ENCODE results near the gene CEACAM5.

CEACAM5 gene

DNA sequence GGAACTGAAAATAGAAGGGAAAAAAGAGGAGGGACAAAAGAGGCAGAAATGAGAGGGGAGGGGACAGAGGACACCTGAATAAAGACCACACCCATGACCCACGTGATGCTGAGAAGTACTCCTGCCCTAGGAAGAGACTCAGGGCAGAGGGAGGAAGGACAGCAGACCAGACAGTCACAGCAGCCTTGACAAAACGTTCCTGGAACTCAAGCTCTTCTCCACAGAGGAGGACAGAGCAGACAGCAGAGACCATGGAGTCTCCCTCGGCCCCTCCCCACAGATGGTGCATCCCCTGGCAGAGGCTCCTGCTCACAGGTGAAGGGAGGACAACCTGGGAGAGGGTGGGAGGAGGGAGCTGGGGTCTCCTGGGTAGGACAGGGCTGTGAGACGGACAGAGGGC is at the start of gene CEACAM5:
Gene CEACAM5 (plus strand): TSS at position 146 of the 400 bp plus-strand sequence. CDS start 106 bp downstream, at position 252.
- no peak for DNase-seq

DNA sequence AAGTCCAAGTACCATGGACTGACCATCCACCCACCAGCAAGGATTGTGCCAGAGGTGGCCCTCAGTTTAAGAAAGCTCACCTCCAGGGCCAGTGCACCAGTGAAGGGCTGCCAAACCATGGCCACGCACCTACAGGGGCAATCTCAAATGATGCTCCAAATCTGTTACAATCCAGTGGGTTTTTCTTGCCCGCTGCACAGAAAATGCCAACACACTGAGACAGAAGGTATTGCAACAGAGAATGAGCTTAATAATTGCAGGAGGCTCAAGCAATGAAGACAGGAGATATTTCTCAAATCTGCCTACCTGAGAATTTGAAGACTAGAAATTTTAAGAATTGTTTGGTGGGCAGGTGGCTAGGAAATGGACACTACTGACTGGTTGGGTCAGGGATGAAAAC is 42.4 kb upstream of the CEACAM5 start:
- DNase-seq = no peak

GRCh38 chr19:41668315-41668714 is 40.1 kb upstream of the CEACAM5 start:
- DNase-seq = no peak

GRCh38 chr19:41670755-41671154 is 37.7 kb upstream of the CEACAM5 start:
- DNase-seq = no peak

- DNase-seq = no peak
Measured at GRCh38 chr19:41671486-41671885, 36.9 kb upstream of the CEACAM5 start.

GRCh38 chr19:41682437-41682836 is 26.0 kb upstream of the CEACAM5 start:
- no peak for DNase-seq

GRCh38 chr19:41687419-41687818 is 21.0 kb upstream of the CEACAM5 start:
- no peak for DNase-seq

DNA sequence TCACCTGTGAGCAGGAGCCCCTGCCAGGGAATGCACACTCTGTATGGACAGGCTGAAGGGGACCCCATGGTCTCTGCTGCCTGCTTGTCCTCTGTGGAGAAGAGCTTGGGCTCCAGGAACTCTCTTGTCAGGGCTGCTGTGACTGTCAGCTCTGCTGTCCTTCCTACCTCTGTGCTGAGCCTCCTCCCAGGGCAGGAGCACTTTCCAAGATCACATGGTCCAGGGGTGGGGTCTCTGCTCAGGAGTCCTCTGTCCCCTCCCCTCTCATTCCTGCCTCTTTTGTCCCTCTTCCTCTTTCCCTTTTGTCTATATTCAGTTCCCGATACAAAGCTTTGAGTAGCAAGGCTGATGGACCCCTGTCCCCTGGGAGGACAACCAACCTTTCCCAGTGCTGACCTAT is 20.3 kb upstream of the CEACAM5 start, which contains the start of gene CEACAM7:
Gene CEACAM7 (minus strand): TSS at position 173 of the 400 bp plus-strand sequence. CDS start 105 bp downstream, at position 68.
- no peak for DNase-seq

DNA sequence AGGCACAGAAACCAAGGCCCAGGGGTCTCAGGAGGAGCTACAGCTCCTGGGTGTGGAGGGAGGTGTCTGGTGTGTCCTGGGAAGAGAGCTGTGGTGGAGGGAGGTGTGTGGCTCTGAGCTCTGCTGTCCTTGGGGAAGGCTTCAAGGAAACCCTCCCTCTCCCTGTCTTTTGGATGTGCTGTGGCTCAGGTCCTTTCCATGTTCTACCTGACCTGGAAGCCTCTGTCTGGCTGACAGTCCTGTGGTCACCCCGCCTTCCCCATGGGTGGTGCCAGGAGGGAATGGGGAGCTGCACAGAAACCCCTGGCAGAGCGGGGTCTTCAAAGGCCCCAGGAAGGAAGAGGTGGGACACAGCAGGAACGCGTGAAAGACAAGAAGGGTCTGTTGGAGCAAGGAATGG is 19.7 kb upstream of the CEACAM5 start:
- no peak for DNase-seq

DNA sequence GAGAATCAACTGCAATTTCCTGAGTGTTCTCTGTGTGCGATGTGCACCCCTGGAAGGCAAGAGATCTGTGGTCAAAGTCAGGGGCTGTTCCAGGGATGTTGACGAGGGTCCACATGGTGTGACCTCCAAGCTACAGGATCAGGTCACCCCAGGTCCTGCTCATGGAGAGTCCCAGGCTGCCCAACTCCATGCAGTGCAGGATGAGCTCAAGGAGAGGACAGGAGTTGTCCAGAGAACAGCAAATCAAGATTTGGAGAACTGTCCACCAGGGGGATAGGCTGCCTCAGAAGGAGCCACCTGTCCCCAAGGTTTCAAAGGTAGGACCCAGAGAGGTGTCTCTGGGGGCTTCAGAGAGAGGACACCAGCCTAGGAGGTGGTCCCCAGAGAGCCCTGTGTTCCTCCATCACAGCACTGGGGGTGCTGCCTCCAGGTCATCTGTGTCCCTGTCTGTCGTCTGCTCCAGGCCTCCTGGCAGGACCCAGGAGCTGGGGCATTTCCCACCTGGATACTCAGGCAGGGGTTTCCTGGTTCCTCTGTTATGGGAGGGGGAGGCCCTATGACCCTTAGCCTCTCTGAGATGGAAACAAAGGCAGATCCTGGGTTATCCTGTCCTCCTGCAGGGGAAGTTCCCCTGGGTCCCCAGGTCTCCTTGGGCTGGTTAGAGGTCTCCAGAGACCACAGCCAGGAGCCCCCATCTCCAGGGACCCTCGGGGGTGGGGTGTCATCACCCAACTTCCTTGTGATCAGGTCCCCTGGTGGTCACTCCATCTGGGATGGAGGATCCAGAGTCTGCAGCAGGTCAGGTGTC is 18.2 kb upstream of the CEACAM5 start:
- DNase-seq = no peak

GRCh38 chr19:41690801-41691065 is 17.7 kb upstream of the CEACAM5 start:
- no peak for DNase-seq

DNA sequence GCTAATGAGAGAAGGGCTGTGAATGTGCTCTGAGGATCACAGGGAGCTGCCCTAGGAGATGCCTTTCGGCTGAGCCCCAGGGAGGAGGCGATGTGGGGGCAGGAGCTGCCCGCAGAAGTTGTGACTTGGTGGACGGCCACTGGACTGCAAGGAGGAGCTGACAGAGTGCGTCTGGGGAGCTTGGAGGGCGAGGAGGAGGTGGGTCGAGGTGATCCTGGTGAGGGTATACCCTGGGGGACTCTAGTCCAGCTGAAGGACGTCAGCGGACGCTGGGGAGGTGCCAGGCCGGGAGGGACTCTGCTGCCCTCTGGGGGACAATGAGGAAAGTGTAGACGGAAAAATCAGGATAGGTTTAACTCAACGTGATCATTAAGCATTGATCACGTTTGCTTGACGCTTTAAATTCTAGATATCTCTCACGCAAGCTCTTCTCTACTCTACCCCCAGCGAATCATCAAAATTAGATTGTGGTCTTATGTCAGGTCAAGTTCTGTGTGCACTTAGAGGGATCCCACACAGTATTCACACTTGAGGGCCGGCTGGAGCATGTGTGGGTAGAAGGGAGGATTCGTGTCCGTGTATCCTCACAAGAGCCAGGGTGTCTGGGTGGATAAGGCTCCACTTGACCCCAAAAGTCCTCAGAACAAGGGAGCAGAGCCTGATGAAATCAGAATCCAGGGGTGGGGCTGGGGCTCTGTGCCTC is 17.0 kb upstream of the CEACAM5 start:
- DNase-seq = no peak

GRCh38 chr19:41694196-41694595 is 14.2 kb upstream of the CEACAM5 start:
- DNase-seq = no peak

GRCh38 chr19:41694831-41695635 is 13.4 kb upstream of the CEACAM5 start:
- no peak for DNase-seq

GRCh38 chr19:41695745-41696144 is 12.7 kb upstream of the CEACAM5 start:
- no peak for DNase-seq

DNA sequence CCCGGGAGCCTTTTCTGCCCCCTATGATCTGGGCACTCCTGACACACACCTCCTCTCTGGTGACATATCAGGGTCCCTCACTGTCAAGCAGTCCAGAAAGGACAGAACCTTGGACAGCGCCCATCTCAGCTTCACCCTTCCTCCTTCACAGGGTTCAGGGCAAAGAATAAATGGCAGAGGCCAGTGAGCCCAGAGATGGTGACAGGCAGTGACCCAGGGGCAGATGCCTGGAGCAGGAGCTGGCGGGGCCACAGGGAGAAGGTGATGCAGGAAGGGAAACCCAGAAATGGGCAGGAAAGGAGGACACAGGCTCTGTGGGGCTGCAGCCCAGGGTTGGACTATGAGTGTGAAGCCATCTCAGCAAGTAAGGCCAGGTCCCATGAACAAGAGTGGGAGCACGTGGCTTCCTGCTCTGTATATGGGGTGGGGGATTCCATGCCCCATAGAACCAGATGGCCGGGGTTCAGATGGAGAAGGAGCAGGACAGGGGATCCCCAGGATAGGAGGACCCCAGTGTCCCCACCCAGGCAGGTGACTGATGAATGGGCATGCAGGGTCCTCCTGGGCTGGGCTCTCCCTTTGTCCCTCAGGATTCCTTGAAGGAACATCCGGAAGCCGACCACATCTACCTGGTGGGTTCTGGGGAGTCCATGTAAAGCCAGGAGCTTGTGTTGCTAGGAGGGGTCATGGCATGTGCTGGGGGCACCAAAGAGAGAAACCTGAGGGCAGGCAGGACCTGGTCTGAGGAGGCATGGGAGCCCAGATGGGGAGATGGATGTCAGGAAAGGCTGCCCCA is 11.8 kb upstream of the CEACAM5 start:
- DNase-seq = peak; percentile 5

- DNase-seq = no peak
Measured at GRCh38 chr19:41697198-41697855, 11.1 kb upstream of the CEACAM5 start.

GRCh38 chr19:41698746-41699230 is 9.6 kb upstream of the CEACAM5 start:
- DNase-seq = no peak

- DNase-seq = no peak
Measured at GRCh38 chr19:41699231-41699967, 9.0 kb upstream of the CEACAM5 start.

DNA sequence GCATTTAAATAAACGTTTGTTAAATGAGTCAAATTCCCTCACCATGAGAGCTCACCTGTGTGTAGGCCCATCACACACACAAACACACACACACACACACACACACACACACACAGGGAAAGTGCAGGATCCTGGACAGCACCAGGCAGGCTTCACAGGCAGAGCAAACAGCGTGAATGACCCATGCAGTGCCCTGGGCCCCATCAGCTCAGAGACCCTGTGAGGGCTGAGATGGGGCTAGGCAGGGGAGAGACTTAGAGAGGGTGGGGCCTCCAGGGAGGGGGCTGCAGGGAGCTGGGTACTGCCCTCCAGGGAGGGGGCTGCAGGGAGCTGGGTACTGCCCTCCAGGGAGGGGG is 8.5 kb upstream of the CEACAM5 start:
- no peak for DNase-seq
